ENCODE results near the gene CHL1.
"Not testable (repeated sequence)": the region's sequence is repeated elsewhere in the genome, so short reads cannot be mapped to it uniquely, and the experiment has no call there.

CHL1 gene

DNA sequence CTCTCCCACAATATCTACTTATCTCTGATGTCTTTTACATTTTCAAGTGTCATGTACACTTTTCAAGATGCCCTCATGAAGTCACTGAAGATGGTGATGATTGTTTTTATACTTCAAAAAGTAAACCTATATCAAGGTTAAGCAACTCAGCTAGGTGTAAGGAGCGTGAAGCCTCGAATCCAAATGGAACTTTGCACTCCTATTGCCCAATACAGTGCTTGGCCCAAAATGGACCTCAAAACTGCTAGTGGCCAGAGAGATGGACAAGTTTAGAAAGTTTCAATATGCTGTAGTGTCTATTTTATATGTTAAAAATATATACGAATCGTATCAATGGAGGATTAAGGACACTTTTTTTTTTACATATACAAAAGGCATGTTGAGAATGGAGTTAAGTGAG lies 167.7 kb downstream of the CHL1 start:
- Histone ChIP-seq H2AK5ac (ENCODE audit: low read length) (no peak overlapping the region), H2BK120ac (ENCODE audit: insufficient read depth, low read length, poor library complexity) (no peak overlapping the region), H3K4me2 (ENCODE audit: low read length) (no peak overlapping the region), H3K14ac (ENCODE audit: low read length) (no peak overlapping the region), H3K9me3 (ENCODE audit: insufficient read depth, low read depth, low read length) (no peaks in the 10 kb centered on the region), H2BK5ac (ENCODE audit: low read depth, low read length, poor library complexity) (no peak overlapping the region), H3K79me1 (ENCODE audit: low read length) (no peaks in the 10 kb centered on the region), H4K12ac (ENCODE audit: low read depth, low read length) (no peak overlapping the region), H4K8ac (ENCODE audit: low read depth, low read length) (no peak overlapping the region), H3K4me3 (ENCODE audit: low read depth, low read length) (no peak overlapping the region), H2AFZ (ENCODE audit: insufficient read depth, low read length, poor library complexity) (no peak overlapping the region), H3K9ac (ENCODE audit: low read length) (no peak overlapping the region), H3K18ac (ENCODE audit: low read length) (no peak overlapping the region), H4K91ac (ENCODE audit: low read depth, low read length) (no peak overlapping the region), H3K4ac (ENCODE audit: low read depth, low read length) (no peak overlapping the region), H3K23ac (ENCODE audit: low read length) (no peak overlapping the region), H3K27ac (ENCODE audit: low read depth, low read length) (no peak overlapping the region), H3K4me1 (ENCODE audit: control insufficient read depth in 1 of 2, insufficient read depth in 2 of 2, low read length in 2 of 2) (no peaks in the 10 kb centered on the region), H3K79me2 (ENCODE audit: control insufficient read depth, insufficient read depth, low read length, poor library complexity) (no peaks in the 10 kb centered on the region), H3K27me3 (ENCODE audit: insufficient read depth, low read length) (no peaks in the 10 kb centered on the region), H2BK12ac (ENCODE audit: low read length) (no peak overlapping the region), H3K36me3 (ENCODE audit: control insufficient read depth in 1 of 2, insufficient read depth in 2 of 2, low read length in 2 of 2) (no peaks in the 10 kb centered on the region)
- no peak for DNase-seq
- WGBS (ENCODE audit: extremely low coverage, insufficient coverage, insufficient read length) = no CpG with 5 or more reads among the region's 4 CpGs

DNA sequence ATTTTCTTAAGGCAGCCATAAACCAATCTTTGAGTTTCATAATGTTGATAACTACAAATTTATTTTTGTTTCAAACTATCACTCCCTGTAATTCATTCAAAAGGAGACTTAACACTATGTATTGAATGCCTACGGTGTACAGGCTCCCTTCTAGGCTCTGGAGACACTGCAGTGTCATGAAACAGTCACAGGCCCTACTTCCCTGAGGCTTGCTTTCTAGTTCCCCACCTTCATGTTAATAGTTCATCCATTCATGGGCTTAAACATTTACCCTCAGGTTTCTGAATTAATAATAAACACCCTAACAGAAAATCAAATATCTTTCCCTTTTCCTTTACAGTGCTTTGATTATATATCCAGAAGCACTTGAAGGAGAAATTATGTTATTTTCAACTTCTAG lies 168.7 kb downstream of the CHL1 start:
- H3K27ac ChIP-seq (ENCODE audit: low read depth, low read length) = no peak overlapping the region
- H3K23ac ChIP-seq (ENCODE audit: low read length) = no peak overlapping the region
- no peak overlapping the region for H4K8ac ChIP-seq (ENCODE audit: low read depth, low read length)
- no peak overlapping the region for H4K91ac ChIP-seq (ENCODE audit: low read depth, low read length)
- no peak overlapping the region for H3K4me3 ChIP-seq (ENCODE audit: low read depth, low read length)
- H2BK12ac ChIP-seq (ENCODE audit: low read length) = no peak overlapping the region
- DNase-seq = no peak
- H3K36me3 ChIP-seq (ENCODE audit: control insufficient read depth in 1 of 2, insufficient read depth in 2 of 2, low read length in 2 of 2) = no peaks in the 10 kb centered on the region
- no peaks in the 10 kb centered on the region for H3K27me3 ChIP-seq (ENCODE audit: insufficient read depth, low read length)
- WGBS (ENCODE audit: extremely low coverage, insufficient coverage, insufficient read length) = no CpG with 5 or more reads among the region's 1 CpG
- H4K12ac ChIP-seq (ENCODE audit: low read depth, low read length) = no peak overlapping the region
- no peaks in the 10 kb centered on the region for H3K79me2 ChIP-seq (ENCODE audit: control insufficient read depth, insufficient read depth, low read length, poor library complexity)
- H3K18ac ChIP-seq (ENCODE audit: low read length) = no peak overlapping the region
- H3K4me1 ChIP-seq (ENCODE audit: control insufficient read depth in 1 of 2, insufficient read depth in 2 of 2, low read length in 2 of 2) = no peaks in the 10 kb centered on the region
- H3K79me1 ChIP-seq (ENCODE audit: low read length) = no peaks in the 10 kb centered on the region
- H2BK120ac ChIP-seq (ENCODE audit: insufficient read depth, low read length, poor library complexity) = no peak overlapping the region
- no peak overlapping the region for H2BK5ac ChIP-seq (ENCODE audit: low read depth, low read length, poor library complexity)
- H3K14ac ChIP-seq (ENCODE audit: low read length) = no peak overlapping the region
- H3K9ac ChIP-seq (ENCODE audit: low read length) = no peak overlapping the region
- no peak overlapping the region for H2AFZ ChIP-seq (ENCODE audit: insufficient read depth, low read length, poor library complexity)
- H2AK5ac ChIP-seq (ENCODE audit: low read length) = no peak overlapping the region
- H3K4me2 ChIP-seq (ENCODE audit: low read length) = no peak overlapping the region
- H3K9me3 ChIP-seq (ENCODE audit: insufficient read depth, low read depth, low read length) = no peaks in the 10 kb centered on the region
- H3K4ac ChIP-seq (ENCODE audit: low read depth, low read length) = no peak overlapping the region

DNA sequence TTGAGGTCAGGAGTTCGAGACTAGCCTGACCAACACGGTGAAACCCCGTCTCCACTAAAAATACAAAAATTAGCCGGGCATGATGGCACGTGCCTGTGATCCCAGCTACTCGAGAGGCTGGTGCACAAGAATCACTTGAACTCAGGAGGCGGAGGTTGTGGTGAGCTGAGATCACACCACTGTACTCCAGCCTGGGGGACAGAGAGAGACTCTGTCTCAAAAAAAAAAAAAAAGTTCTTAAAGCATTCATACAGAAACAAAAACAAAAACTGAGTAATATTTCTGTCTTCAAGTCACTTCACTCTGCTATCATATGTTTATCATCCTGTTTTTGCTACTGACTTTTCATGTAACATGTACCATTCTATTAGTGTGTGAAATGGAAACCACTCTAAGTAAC lies 169.7 kb downstream of the CHL1 start:
- H3K9me3 ChIP-seq (ENCODE audit: insufficient read depth, low read depth, low read length); H3K79me1 ChIP-seq (ENCODE audit: low read length); DNase-seq; H3K9ac ChIP-seq (ENCODE audit: low read length); H2AFZ ChIP-seq (ENCODE audit: insufficient read depth, low read length, poor library complexity); H3K18ac ChIP-seq (ENCODE audit: low read length); H3K4ac ChIP-seq (ENCODE audit: low read depth, low read length); H3K4me2 ChIP-seq (ENCODE audit: low read length); H3K36me3 ChIP-seq (ENCODE audit: control insufficient read depth in 1 of 2, insufficient read depth in 2 of 2, low read length in 2 of 2); H4K12ac ChIP-seq (ENCODE audit: low read depth, low read length); H3K4me1 ChIP-seq (ENCODE audit: control insufficient read depth in 1 of 2, insufficient read depth in 2 of 2, low read length in 2 of 2); H3K14ac ChIP-seq (ENCODE audit: low read length); H4K91ac ChIP-seq (ENCODE audit: low read depth, low read length); H2BK5ac ChIP-seq (ENCODE audit: low read depth, low read length, poor library complexity); H3K23ac ChIP-seq (ENCODE audit: low read length); H4K8ac ChIP-seq (ENCODE audit: low read depth, low read length); H2BK12ac ChIP-seq (ENCODE audit: low read length); H3K27ac ChIP-seq (ENCODE audit: low read depth, low read length); H3K79me2 ChIP-seq (ENCODE audit: control insufficient read depth, insufficient read depth, low read length, poor library complexity); H3K4me3 ChIP-seq (ENCODE audit: low read depth, low read length); H2BK120ac ChIP-seq (ENCODE audit: insufficient read depth, low read length, poor library complexity); H2AK5ac ChIP-seq (ENCODE audit: low read length); H3K27me3 ChIP-seq (ENCODE audit: insufficient read depth, low read length): not testable (repeated sequence)
- WGBS (ENCODE audit: extremely low coverage, insufficient coverage, insufficient read length) = no CpG with 5 or more reads among the region's 7 CpGs

DNA sequence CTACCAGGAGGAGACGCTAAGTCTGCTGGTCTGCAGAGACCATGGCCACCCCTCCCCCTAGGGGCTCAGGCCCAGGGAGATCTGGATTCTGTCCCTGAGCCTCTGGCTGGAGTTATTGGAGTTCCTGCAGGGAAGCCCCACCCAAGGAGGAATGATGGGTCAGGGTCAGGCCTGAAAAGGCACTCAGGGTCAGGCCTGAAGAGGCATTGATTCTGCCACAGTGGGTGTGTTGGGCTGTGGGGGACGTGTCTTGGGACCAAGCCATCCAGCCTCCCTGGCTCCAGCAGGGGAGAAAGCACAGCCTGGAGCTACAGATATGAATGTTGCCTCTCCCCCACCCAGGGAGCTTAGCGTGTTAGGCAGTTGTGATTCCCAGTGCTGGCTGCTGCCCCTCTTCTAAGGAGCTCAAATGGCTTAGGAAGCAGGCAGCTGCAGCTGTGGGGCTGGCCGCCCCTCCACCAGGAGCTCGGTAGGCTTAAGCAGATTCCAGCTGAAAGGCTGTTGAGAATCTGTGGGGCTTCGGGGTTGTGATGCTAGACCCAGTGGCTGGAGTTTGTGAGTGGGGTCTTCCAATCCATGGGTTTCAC lies 176.7 kb downstream of the CHL1 start:
- Histone ChIP-seq H3K79me1 (ENCODE audit: low read length) (no peaks in the 10 kb centered on the region), H3K9me3 (ENCODE audit: insufficient read depth, low read depth, low read length) (no peaks in the 10 kb centered on the region), H3K4me2 (ENCODE audit: low read length) (no peak overlapping the region), H2AK5ac (ENCODE audit: low read length) (no peak overlapping the region), H3K27me3 (ENCODE audit: insufficient read depth, low read length) (no peaks in the 10 kb centered on the region), H2BK120ac (ENCODE audit: insufficient read depth, low read length, poor library complexity) (no peak overlapping the region), H3K4me3 (ENCODE audit: low read depth, low read length) (no peak overlapping the region), H3K9ac (ENCODE audit: low read length) (no peak overlapping the region), H2AFZ (ENCODE audit: insufficient read depth, low read length, poor library complexity) (no peak overlapping the region), H3K18ac (ENCODE audit: low read length) (no peak overlapping the region), H4K8ac (ENCODE audit: low read depth, low read length) (no peak overlapping the region), H4K91ac (ENCODE audit: low read depth, low read length) (no peak overlapping the region), H3K79me2 (ENCODE audit: control insufficient read depth, insufficient read depth, low read length, poor library complexity) (no peaks in the 10 kb centered on the region), H3K4me1 (ENCODE audit: control insufficient read depth in 1 of 2, insufficient read depth in 2 of 2, low read length in 2 of 2) (peaks cover 0 to 11% of the 10 kb centered on the region in 2 experiments), H4K12ac (ENCODE audit: low read depth, low read length) (no peak overlapping the region), H3K27ac (ENCODE audit: low read depth, low read length) (no peak overlapping the region), H3K4ac (ENCODE audit: low read depth, low read length) (no peak overlapping the region), H3K23ac (ENCODE audit: low read length) (no peak overlapping the region), H2BK12ac (ENCODE audit: low read length) (no peak overlapping the region), H3K14ac (ENCODE audit: low read length) (no peak overlapping the region), H3K36me3 (ENCODE audit: control insufficient read depth in 1 of 2, insufficient read depth in 2 of 2, low read length in 2 of 2) (no peaks in the 10 kb centered on the region), H2BK5ac (ENCODE audit: low read depth, low read length, poor library complexity) (no peak overlapping the region)
- no CpG with 5 or more reads among the region's 6 CpGs for WGBS (ENCODE audit: extremely low coverage, insufficient coverage, insufficient read length)
- no peak for DNase-seq

All from trophoblast cell (in vitro differentiated cells and primary cell).